BLaER1 (cell line): ENCODE results near the gene PNPLA3.

ENCODE experiments used
- H3K27ac ChIP-seq: shearing (Covaris generic); formaldehyde crosslinking; 2 replicates; pipeline ENCODE4 v1.8.1; 2022
- H3K27me3 ChIP-seq: shearing (Covaris generic); formaldehyde crosslinking; 2 replicates; pipeline ENCODE4 v1.8.1; 2022
- H3K36me3 ChIP-seq: shearing (Covaris generic); formaldehyde crosslinking; 2 replicates; pipeline ENCODE4 v1.8.1; 2022
- H3K4me1 ChIP-seq: shearing (Covaris generic); formaldehyde crosslinking; 2 replicates; pipeline ENCODE4 v1.8.1; 2022
- H3K4me2 ChIP-seq: shearing (Covaris generic); formaldehyde crosslinking; 2 replicates; pipeline ENCODE4 v1.8.1; 2022
- H3K4me3 ChIP-seq: shearing (Covaris generic); formaldehyde crosslinking; 2 replicates; pipeline ENCODE4 v1.8.1; 2022
- H3K9ac ChIP-seq: shearing (Covaris generic); formaldehyde crosslinking; 2 replicates; pipeline ENCODE4 v1.8.1; 2022
- H3K9me3 ChIP-seq: shearing (Covaris generic); formaldehyde crosslinking; 2 replicates; pipeline ENCODE4 v1.8.1; 2022
- H4K20me1 ChIP-seq: shearing (Covaris generic); formaldehyde crosslinking; 2 replicates; pipeline ENCODE4 v1.8.1; 2022
- Cebpa-rat ChIP-seq: shearing (Covaris generic); IDR thresholded peaks from 2 replicates; pipeline ENCODE4 v1.8.1; 2022

Gene PNPLA3

GRCh38 chr22:43955883-43956782 is 32.5 kb downstream of the PNPLA3 start:
- Histone ChIP-seq H4K20me1 (peaks cover 45% of the 10 kb centered on the region), H3K4me1 (peaks cover 26% of the 10 kb centered on the region), H3K4me2 (peak overlapping the region; percentile 90), H3K9me3 (no peaks in the 10 kb centered on the region), H3K4me3 (peak overlapping the region; percentile 98), H3K36me3 (peaks cover 19% of the 10 kb centered on the region; the same call in 1 of the 2 replicates), H3K27ac (peak overlapping the region; percentile 87), H3K9ac (peak overlapping the region; percentile 89), H3K27me3 (no peaks in the 10 kb centered on the region)
- no peak for TF ChIP-seq Cebpa-rat

- Histone ChIP-seq H3K27ac (no peak overlapping the region), H4K20me1 (peaks cover 54% of the 10 kb centered on the region), H3K4me1 (peaks cover 26% of the 10 kb centered on the region), H3K27me3 (no peaks in the 10 kb centered on the region), H3K4me3 (0 out of 2 replicates have a peak overlapping the region, but pooled peaks have one; percentile 98), H3K36me3 (peaks cover 19% of the 10 kb centered on the region; the same call in 1 of the 2 replicates), H3K9me3 (no peaks in the 10 kb centered on the region), H3K9ac (0 out of 2 replicates have a peak overlapping the region, but pooled peaks have one; percentile 89), H3K4me2 (peak overlapping the region; percentile 90)
- no peak for TF ChIP-seq Cebpa-rat
Observed at GRCh38 chr22:43956805-43957463, 33.3 kb downstream of the PNPLA3 start.

- no peak overlapping the region for H3K27ac ChIP-seq
- H3K4me1 ChIP-seq = peaks cover 26% of the 10 kb centered on the region
- no peak for TF ChIP-seq Cebpa-rat
- peaks cover 61% of the 10 kb centered on the region for H4K20me1 ChIP-seq
- no peak overlapping the region for H3K4me2 ChIP-seq
- H3K9me3 ChIP-seq = no peaks in the 10 kb centered on the region
- H3K9ac ChIP-seq = no peak overlapping the region
- H3K36me3 ChIP-seq = peaks cover 19% of the 10 kb centered on the region
- no peaks in the 10 kb centered on the region for H3K27me3 ChIP-seq
- H3K4me3 ChIP-seq = no peak overlapping the region
Observed at GRCh38 chr22:43957871-43958270, 34.3 kb downstream of the PNPLA3 start.

DNA sequence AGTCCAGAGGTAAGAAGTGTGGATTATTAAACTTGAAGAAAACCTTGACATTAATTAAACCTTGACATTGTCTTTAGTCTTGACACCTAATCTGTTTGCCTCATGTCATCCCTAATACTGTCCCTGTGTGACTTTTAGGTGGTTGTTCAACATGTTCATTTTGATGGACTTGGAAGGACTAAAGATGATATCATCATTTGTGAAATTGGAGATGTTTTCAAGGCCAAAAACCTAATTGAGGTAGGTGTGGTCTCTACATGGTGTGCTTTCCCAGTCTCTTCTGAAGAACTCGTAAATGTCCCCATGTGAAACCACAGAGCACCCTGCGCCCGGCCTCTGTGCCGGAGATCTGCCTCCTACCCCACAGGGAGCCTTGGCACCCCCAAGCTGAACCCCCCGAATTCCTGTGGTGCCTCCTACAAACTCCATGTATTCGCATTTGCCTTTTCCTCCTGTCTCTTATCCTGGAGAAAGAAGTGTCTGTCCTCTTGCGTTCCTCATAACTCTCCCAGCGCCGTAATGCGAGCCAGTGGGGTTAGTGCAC is 40.8 kb downstream of the PNPLA3 start:
- Histone ChIP-seq H4K20me1 (peaks cover 42% of the 10 kb centered on the region), H3K4me1 (no peaks in the 10 kb centered on the region), H3K36me3 (peaks cover 77% of the 10 kb centered on the region), H3K9me3 (no peaks in the 10 kb centered on the region), H3K4me3 (no peak overlapping the region), H3K27me3 (no peaks in the 10 kb centered on the region), H3K27ac (no peak overlapping the region), H3K4me2 (no peak overlapping the region), H3K9ac (no peak overlapping the region)
- TF ChIP-seq Cebpa-rat = no peak

DNA sequence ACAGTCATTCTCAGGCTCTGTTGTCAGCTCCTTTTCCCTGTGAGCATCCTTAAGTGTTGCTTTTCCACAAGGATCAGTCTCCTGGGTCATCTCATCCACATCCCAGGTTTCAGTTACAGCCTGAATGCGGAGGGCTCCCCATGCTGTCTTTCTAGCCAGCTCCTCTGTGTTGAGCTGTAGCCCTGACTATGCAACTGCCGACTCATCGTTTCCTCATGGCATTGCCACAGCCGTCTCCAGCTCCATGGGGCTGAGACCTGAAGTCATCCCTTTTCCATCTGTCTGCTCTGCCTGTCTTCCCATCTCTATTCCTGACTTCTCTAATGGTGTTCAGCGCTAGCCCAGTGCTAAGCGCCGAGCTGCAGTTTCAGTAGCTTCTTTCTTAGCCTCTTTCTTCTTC is 43.5 kb downstream of the PNPLA3 start:
- no peak overlapping the region for H3K9ac ChIP-seq
- no peak overlapping the region for H3K4me2 ChIP-seq
- H3K27ac ChIP-seq = no peak overlapping the region
- peaks cover 37% of the 10 kb centered on the region for H4K20me1 ChIP-seq
- no peak for TF ChIP-seq Cebpa-rat
- H3K36me3 ChIP-seq = peaks cover 90% of the 10 kb centered on the region
- no peaks in the 10 kb centered on the region for H3K27me3 ChIP-seq
- no peaks in the 10 kb centered on the region for H3K9me3 ChIP-seq
- H3K4me1 ChIP-seq = no peaks in the 10 kb centered on the region
- H3K4me3 ChIP-seq = no peak overlapping the region

DNA sequence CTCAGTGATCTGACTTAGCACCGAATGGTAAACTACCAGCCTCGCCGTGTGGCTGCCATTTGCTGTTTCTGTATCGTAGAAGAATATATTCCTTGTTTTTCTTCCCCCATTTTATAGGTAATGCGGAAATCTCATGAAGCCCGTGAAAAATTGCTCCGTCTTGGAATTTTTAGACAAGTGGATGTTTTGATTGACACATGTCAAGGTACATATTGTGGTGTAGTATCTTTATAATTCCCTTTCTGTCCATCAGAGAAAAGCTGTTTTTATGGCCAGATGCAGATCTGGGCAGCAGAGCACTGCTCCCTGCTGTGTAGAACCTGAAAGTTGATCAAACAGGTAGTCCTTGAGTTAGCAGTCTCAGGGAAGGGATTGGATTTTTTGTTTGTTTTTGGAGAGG is 45.0 kb downstream of the PNPLA3 start:
- H3K27me3 ChIP-seq = no peaks in the 10 kb centered on the region
- H4K20me1 ChIP-seq = peaks cover 24% of the 10 kb centered on the region; the same call in 1 of the 2 replicates
- no peak overlapping the region for H3K4me2 ChIP-seq
- H3K4me1 ChIP-seq = no peaks in the 10 kb centered on the region
- no peak for TF ChIP-seq Cebpa-rat
- no peak overlapping the region for H3K9ac ChIP-seq
- H3K27ac ChIP-seq = no peak overlapping the region
- H3K9me3 ChIP-seq = no peaks in the 10 kb centered on the region
- H3K4me3 ChIP-seq = no peak overlapping the region
- peaks cover 98% of the 10 kb centered on the region for H3K36me3 ChIP-seq

GRCh38 chr22:43969021-43969878 is 45.6 kb downstream of the PNPLA3 start:
- Histone ChIP-seq H3K9ac (no peak overlapping the region), H3K9me3 (no peaks in the 10 kb centered on the region), H3K27me3 (no peaks in the 10 kb centered on the region), H3K27ac (no peak overlapping the region), H3K4me1 (no peaks in the 10 kb centered on the region), H3K36me3 (peaks cover 98% of the 10 kb centered on the region), H3K4me3 (no peak overlapping the region), H4K20me1 (peaks cover 24% of the 10 kb centered on the region; the same call in 1 of the 2 replicates), H3K4me2 (no peak overlapping the region)
- TF ChIP-seq Cebpa-rat = no peak

DNA sequence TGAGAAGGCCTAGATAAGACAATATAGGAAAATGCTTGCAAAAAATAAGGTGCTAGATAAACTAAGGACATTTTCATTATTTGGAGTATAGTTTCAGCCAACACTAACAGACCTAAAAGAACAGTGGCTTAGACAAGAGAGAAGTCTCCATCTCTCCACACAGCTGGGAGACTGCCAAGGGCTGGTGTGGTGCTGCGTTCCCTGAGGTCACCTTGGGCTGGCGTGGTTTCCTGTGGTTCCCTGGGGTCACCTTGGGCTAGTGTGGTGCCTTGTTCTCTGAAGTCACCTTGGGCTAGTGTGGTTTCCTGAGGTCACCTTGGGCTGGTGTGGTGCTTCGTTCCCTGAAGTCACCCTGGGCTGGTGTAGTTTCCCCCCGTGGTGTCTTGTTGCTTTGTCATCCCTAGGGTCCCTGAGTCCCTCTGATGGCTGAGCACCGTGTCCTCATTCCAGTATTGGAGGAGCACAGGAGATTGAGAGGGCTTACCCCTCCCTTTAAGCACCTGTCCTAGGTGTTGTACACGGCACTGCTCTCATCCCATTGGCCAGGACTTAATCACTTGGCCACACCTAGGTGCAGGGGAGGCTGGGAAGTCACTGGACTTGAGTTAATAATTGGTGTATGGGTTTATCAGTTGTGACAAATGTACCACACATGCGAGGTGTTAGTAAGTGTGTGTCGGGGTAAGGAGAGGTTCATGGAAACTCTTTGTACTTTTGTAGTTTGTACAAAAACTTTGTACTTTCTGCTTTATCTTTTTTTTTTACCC is 46.6 kb downstream of the PNPLA3 start:
- no peak for TF ChIP-seq Cebpa-rat
- H3K27me3 ChIP-seq = no peaks in the 10 kb centered on the region
- peaks cover 98% of the 10 kb centered on the region for H3K36me3 ChIP-seq

More for the DNA sequence above, 46.6 kb downstream of the PNPLA3 start:
- no peak overlapping the region for H3K4me2 ChIP-seq
- H3K4me1 ChIP-seq = no peaks in the 10 kb centered on the region
- no peak overlapping the region for H3K9ac ChIP-seq
- H3K4me3 ChIP-seq = no peak overlapping the region
- no peaks in the 10 kb centered on the region for H3K9me3 ChIP-seq
- peaks cover 24% of the 10 kb centered on the region; the same call in 1 of the 2 replicates for H4K20me1 ChIP-seq
- no peak overlapping the region for H3K27ac ChIP-seq
